ENCODE data around the gene GNB4.

GRCh38 chr3:179438841-179439240 is 12.4 kb downstream of the GNB4 start:
- no peak for TF ChIP-seq CTCF (IDR thresholded peaks at IDR 0.05)
- TF ChIP-seq POLR2A (IDR thresholded peaks at IDR 0.05), result no peak

Data from thyroid gland (tissue), 4 donors.